ENCODE measurements around the gene OXLD1. TPM values are rescaled to one million over a fixed set of nuclear protein-coding genes. Genes with fewer than 3 reads are reported as not detected.
A peak's percentile ranks its signal among the peaks of the same experiment; 100 is the strongest.

The OXLD1 gene
- total and polyA plus RNA-seq, 10 of the 15 experiments (the other 5 are each of a cell fraction or from before 2014, with no cell fraction given) = 4.6 to 89.5 (median 39.8) TPM

DNA sequence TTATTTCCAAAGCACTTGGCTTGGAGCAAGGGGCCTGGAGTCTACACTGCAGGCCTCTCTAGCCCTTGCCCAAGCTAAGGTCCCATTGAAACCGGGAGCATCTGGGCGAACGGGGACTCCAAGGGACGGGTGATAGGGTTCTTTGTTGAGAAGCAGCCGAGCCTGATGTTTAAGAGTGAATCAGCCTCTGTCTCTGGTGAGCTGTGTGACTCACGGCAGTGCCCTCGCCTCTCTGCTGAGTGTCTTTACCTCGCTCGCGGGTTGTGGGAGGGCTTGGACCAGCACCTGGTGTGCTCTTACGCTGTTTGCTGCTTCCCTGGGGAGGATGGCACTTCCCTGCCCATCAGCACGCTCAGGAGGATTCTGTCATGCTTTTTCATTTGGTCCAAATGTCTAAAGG is 18.7 kb upstream of the OXLD1 start:
- Histone ChIP-seq H2AFZ (ENCODE audit: control insufficient read depth, low read depth, low read length) (no peak overlapping the region), H3K9me3 (replicated peaks; ENCODE audit: control insufficient read depth, insufficient read depth, low read length) (no peaks in the 10 kb centered on the region), H3K4me3 (peak overlapping the region; percentile 95), H4K20me1 (ENCODE audit: control insufficient read depth, insufficient read depth) (peaks cover 8% of the 10 kb centered on the region), H3K36me3 (ENCODE audit: control insufficient read depth in 2 of 2, insufficient read depth in 2 of 2, low read length in 1 of 2) (peaks cover 4 to 21% of the 10 kb centered on the region in 2 experiments; a peak in 3 of 4 replicates), H3K27me3 (replicated peaks in 1 of 2; ENCODE audit: control insufficient read depth in 2 of 2, insufficient read depth in 2 of 2, low read length in 1 of 2) (no peaks in the 10 kb centered on the region), H3K9ac (ENCODE audit: control insufficient read depth, insufficient read depth, low read length) (peak overlapping the region; percentile 95), H3K4me2 (ENCODE audit: control insufficient read depth, insufficient read depth) (peak overlapping the region; percentile 97), H3K27ac (ENCODE audit: control insufficient read depth, insufficient read depth) (peak overlapping the region; percentile 78), H3K4me1 (ENCODE audit: control insufficient read depth, insufficient read depth, low read length) (peaks cover 11% of the 10 kb centered on the region), H3K79me2 (ENCODE audit: control insufficient read depth, insufficient read depth, low read length) (peaks cover 38% of the 10 kb centered on the region)
- no peak for DNase-seq (ENCODE audit: low read depth, low spot score)
- RAD21 ChIA-PET (ENCODE audit: unreplicated experiment) = no interaction called here
- no peak for TF ChIP-seq YBX1 (IDR thresholded peaks at IDR 0.05)
- 0 out of 2 replicates have a peak, but pooled peaks have one; percentile 16 for TF ChIP-seq POLR2A (IDR thresholded peaks at IDR 0.05; ENCODE audit: low read depth, low read length)
- FAIRE-seq = no peak
- WGBS (ENCODE audit: insufficient coverage, insufficient replicate concordance, low lambda C conversion rate, missing lambda C conversion rate) = 34% methylated on average over 11 of the region's 12 CpGs
- POLR2A ChIA-PET = interaction anchor here (0.6 to 4.0 kb wide), 4 partner anchors 9 to 177 kb away, joined by 3 to 32 read pairs (median 4); partner anchors contain the start of gene MRPL12
- SMC1A ChIA-PET (ENCODE audit: uncharacterized antibody, unreplicated experiment) = interaction anchor here (0.7 to 0.8 kb wide), 2 partner anchors 17 to 20 kb away, joined by 3 read pairs; no protein-coding TSS in a partner anchor
- CTCF ChIA-PET = interaction anchor here (1.6 kb wide), 1 partner anchor 17 kb away, joined by 4 read pairs; no protein-coding TSS in a partner anchor
- in situ Hi-C loops (cut with MboI) = no loop called here
- no peak for ATAC-seq
- BruUV-seq (replicated peaks) = no TSS peak
- intact Hi-C loops (cut with micrococcal nuclease; ENCODE audit: unreplicated experiment) = no loop called here

DNA sequence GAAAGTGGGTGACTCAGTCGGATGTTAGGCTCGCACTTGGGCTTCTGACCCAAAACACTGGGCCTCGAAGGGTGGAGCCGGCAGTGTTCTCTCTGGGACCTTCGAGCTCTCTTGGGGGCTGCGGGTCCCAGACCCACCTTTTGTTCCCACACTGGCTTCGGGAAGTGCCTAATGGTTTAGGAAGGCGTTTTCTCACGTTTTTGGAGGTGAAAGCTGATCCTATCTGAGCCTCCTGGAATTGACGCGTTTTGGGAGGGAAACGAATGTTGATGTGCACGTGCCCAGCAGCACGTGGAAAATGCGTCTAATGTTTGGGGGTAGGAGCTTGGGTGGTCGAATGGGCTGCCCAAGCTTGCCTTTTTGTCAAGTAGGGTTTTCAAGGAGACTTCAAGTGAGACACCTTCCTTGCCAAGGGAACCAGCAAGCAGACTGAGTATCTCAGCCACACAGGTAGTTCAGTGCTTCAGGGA is 18.1 kb upstream of the OXLD1 start:
- H3K4me1 ChIP-seq (ENCODE audit: control insufficient read depth, insufficient read depth, low read length) = peaks cover 11% of the 10 kb centered on the region
- no peaks in the 10 kb centered on the region for H3K9me3 ChIP-seq (replicated peaks; ENCODE audit: control insufficient read depth, insufficient read depth, low read length)
- peak overlapping the region; percentile 95 for H3K4me3 ChIP-seq
- H3K9ac ChIP-seq (ENCODE audit: control insufficient read depth, insufficient read depth, low read length) = peak overlapping the region; percentile 95
- H3K79me2 ChIP-seq (ENCODE audit: control insufficient read depth, insufficient read depth, low read length) = peaks cover 38% of the 10 kb centered on the region
- BruUV-seq (replicated peaks) = TSS peak; percentile 76
- WGBS (ENCODE audit: insufficient coverage, insufficient replicate concordance, low lambda C conversion rate, missing lambda C conversion rate) = 6% methylated on average over 16 of the region's 16 CpGs
- ATAC-seq = no peak
- H2AFZ ChIP-seq (ENCODE audit: control insufficient read depth, low read depth, low read length) = no peak overlapping the region
- TF ChIP-seq ZSCAN29 (IDR thresholded peaks at IDR 0.05) = no peak
- no peak for TF ChIP-seq PAX8 (IDR thresholded peaks at IDR 0.05)
- TF ChIP-seq CBX5 (IDR thresholded peaks at IDR 0.05; ENCODE audit: low read depth) = no peak
- TF ChIP-seq BHLHE40 (IDR thresholded peaks at IDR 0.05; ENCODE audit: borderline replicate concordance in 1 of 2, low read depth in 2 of 2, low read length in 1 of 2) = peak; percentile 53 to 80; a peak in 3 of 4 replicates
- 0 out of 2 replicates have a peak, but pooled peaks have one; percentile 3 for TF ChIP-seq SPI1 (IDR thresholded peaks at IDR 0.05; ENCODE audit: borderline replicate concordance, insufficient read depth, low read depth, low read length)
- TF ChIP-seq, protein P1, sequence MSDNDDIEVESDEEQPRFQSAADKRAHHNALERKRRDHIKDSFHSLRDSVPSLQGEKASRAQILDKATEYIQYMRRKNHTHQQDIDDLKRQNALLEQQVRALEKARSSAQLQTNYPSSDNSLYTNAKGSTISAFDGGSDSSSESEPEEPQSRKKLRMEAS (IDR thresholded peaks at IDR 0.05; ENCODE audit: low read depth, low read length) = peak; percentile 14; the same call in 1 of the 2 replicates
- TF ChIP-seq RB1 (IDR thresholded peaks at IDR 0.05; ENCODE audit: borderline replicate concordance) = no peak
- SMC1A ChIA-PET (ENCODE audit: uncharacterized antibody, unreplicated experiment) = interaction anchor here (0.7 to 0.8 kb wide), 2 partner anchors 18 to 21 kb away, joined by 3 read pairs; no protein-coding TSS in a partner anchor
- peaks cover 8% of the 10 kb centered on the region; the same call in 1 of the 2 replicates for H4K20me1 ChIP-seq (ENCODE audit: control insufficient read depth, insufficient read depth)
- H3K4me2 ChIP-seq (ENCODE audit: control insufficient read depth, insufficient read depth) = peak overlapping the region; percentile 97
- in situ Hi-C loops (cut with MboI) = no loop called here
- no peak for DNase-seq (ENCODE audit: low read depth, low spot score)
- peaks cover 4 to 16% of the 10 kb centered on the region in 2 experiments; a peak in 3 of 4 replicates for H3K36me3 ChIP-seq (ENCODE audit: control insufficient read depth in 2 of 2, insufficient read depth in 2 of 2, low read length in 1 of 2)
- RAD21 ChIA-PET (ENCODE audit: unreplicated experiment) = interaction anchor here (1.9 kb wide), 1 partner anchor 19 kb away, joined by 6 read pairs; no protein-coding TSS in a partner anchor
- POLR2A ChIA-PET = interaction anchor here (0.6 to 4.0 kb wide), 6 partner anchors 8 to 178 kb away, joined by 3 to 32 read pairs (median 4); partner anchors contain the start of gene MRPL12
- H3K27ac ChIP-seq (ENCODE audit: control insufficient read depth, insufficient read depth) = peak overlapping the region; percentile 78
- FAIRE-seq = no peak
- H3K27me3 ChIP-seq (replicated peaks in 1 of 2; ENCODE audit: control insufficient read depth in 2 of 2, insufficient read depth in 2 of 2, low read length in 1 of 2) = no peaks in the 10 kb centered on the region
- CTCF ChIA-PET = interaction anchor here (1.1 to 1.6 kb wide), 4 partner anchors 10 to 27 kb away, joined by 3 to 5 read pairs (median 4); no protein-coding TSS in a partner anchor
- intact Hi-C loops (cut with micrococcal nuclease; ENCODE audit: unreplicated experiment) = no loop called here

All from GM12878 (cell line).